Osteocyte (in vitro differentiated cells): Measurements from ENCODE around the gene AMELX. TPM values are rescaled to one million over a fixed set of nuclear protein-coding genes. Genes with fewer than 3 reads are reported as not detected.
A peak's percentile ranks its signal among the peaks of the same experiment; 100 is the strongest.

Experiments
- DNase-seq: peaks from one replicate; pipeline ENCODE4 v3.0.0; 2021; ENCODE audit warnings: mixed read lengths; ENCODE audit not compliant: unreplicated experiment; ENCODE audit errors: extremely low spot score
- H3K27ac Mint-ChIP-seq: one replicate; pipeline ENCODE4 v1.8.0; 2021; ENCODE audit warnings: mild to moderate bottlenecking, mixed read lengths; ENCODE audit not compliant: unreplicated experiment
- H3K27me3 Mint-ChIP-seq: one replicate; pipeline ENCODE4 v1.8.0; 2021; ENCODE audit warnings: mixed read lengths; ENCODE audit not compliant: unreplicated experiment
- H3K36me3 Mint-ChIP-seq: one replicate; pipeline ENCODE4 v1.8.0; 2021; ENCODE audit warnings: mixed read lengths; ENCODE audit not compliant: unreplicated experiment
- H3K4me1 Mint-ChIP-seq: one replicate; pipeline ENCODE4 v1.8.0; 2021; ENCODE audit warnings: mixed read lengths; ENCODE audit not compliant: unreplicated experiment
- H3K4me3 Mint-ChIP-seq: one replicate; pipeline ENCODE4 v1.8.0; 2021; ENCODE audit warnings: mild to moderate bottlenecking, moderate library complexity, mixed read lengths; ENCODE audit not compliant: unreplicated experiment
- H3K9me3 Mint-ChIP-seq: one replicate; pipeline ENCODE4 v1.8.0; 2021; ENCODE audit warnings: mixed read lengths; ENCODE audit not compliant: unreplicated experiment
- CTCF ChIP-seq: fragments of 200-600 bp; sonication (generic); IDR thresholded peaks from 2 replicates; pipeline ENCODE4 v1.5.0; 2021; ENCODE audit warnings: antibody characterized with exemption, mild to moderate bottlenecking, moderate library complexity
- total RNA-seq: library from RNA; stranded (reverse); gene quantifications from 2 replicates; pipeline ENCODE4 v1.2.1, GENCODE V29; 2021

The AMELX gene
- total RNA-seq, 1 donor from 2014 or later, result not detected

- Mint-ChIP-seq H3K9me3 (no peaks in the 10 kb centered on the region), H3K27ac (no peak overlapping the region), H3K4me3 (no peak overlapping the region), H3K4me1 (no peaks in the 10 kb centered on the region), H3K36me3 (no peaks in the 10 kb centered on the region), H3K27me3 (no peaks in the 10 kb centered on the region)
- no peak for TF ChIP-seq CTCF
- DNase-seq, result no peak
These were observed 38.6 kb downstream of the AMELX start for GRCh38 chrX:11331788-11332187.

- no peak for TF ChIP-seq CTCF
- Mint-ChIP-seq H3K4me1 (no peaks in the 10 kb centered on the region), H3K9me3 (no peaks in the 10 kb centered on the region), H3K4me3 (no peak overlapping the region), H3K36me3 (no peaks in the 10 kb centered on the region), H3K27ac (no peak overlapping the region), H3K27me3 (no peaks in the 10 kb centered on the region)
- DNase-seq, result no peak
These were observed 41.0 kb downstream of the AMELX start for GRCh38 chrX:11334165-11334564.

GRCh38 chrX:11336201-11336600, 43.0 kb downstream of the AMELX start:
- Mint-ChIP-seq H3K9me3 (peaks cover 8% of the 10 kb centered on the region), H3K4me3 (no peak overlapping the region), H3K36me3 (no peaks in the 10 kb centered on the region), H3K4me1 (peaks cover 4% of the 10 kb centered on the region), H3K27ac (no peak overlapping the region), H3K27me3 (no peaks in the 10 kb centered on the region)
- TF ChIP-seq CTCF, result no peak
- DNase-seq, result no peak

GRCh38 chrX:11337292-11338009, 44.2 kb downstream of the AMELX start:
- H3K4me3 Mint-ChIP-seq, result no peak overlapping the region
- no peak for DNase-seq
- TF ChIP-seq CTCF, result no peak
- peaks cover 8% of the 10 kb centered on the region for H3K9me3 Mint-ChIP-seq
- no peak overlapping the region for H3K27ac Mint-ChIP-seq
- H3K27me3 Mint-ChIP-seq, result no peaks in the 10 kb centered on the region
- peaks cover 14% of the 10 kb centered on the region for H3K4me1 Mint-ChIP-seq
- H3K36me3 Mint-ChIP-seq, result no peaks in the 10 kb centered on the region

GRCh38 chrX:11341274-11342201, 48.3 kb downstream of the AMELX start:
- DNase-seq, result no peak
- TF ChIP-seq CTCF, result no peak
- Mint-ChIP-seq H3K4me1 (peaks cover 14% of the 10 kb centered on the region), H3K27me3 (no peaks in the 10 kb centered on the region), H3K27ac (peak overlapping the region; percentile 81), H3K36me3 (no peaks in the 10 kb centered on the region), H3K4me3 (no peak overlapping the region), H3K9me3 (peaks cover 8% of the 10 kb centered on the region)
